Endothelial cell of umbilical vein (primary cell): ENCODE measurements around the gene RPL7L1. TPM values are rescaled to one million over a fixed set of nuclear protein-coding genes. Genes with fewer than 3 reads are reported as not detected.

Source experiments
- BruUV-seq: library from RNA; stranded (reverse); fragments of 400-500 nt; replicated peaks from 2 replicates; lab custom pipeline; 2021; lab: Mats Ljungman, UMichigan
- CTCF ChIA-PET: fragments of 300-600, 350-600 bp; sonication (Branson Sonifier 250); formaldehyde crosslinking; loops from one replicate; lab custom pipeline; 2021; ENCODE audit warnings: antibody characterized with exemption, inconsistent platforms; lab: Charles Lee
- POLR2A ChIA-PET: fragments of 300-600, 350-600 bp; sonication (Branson Sonifier 250); formaldehyde crosslinking; loops from one replicate; lab custom pipeline; 2021; ENCODE audit warnings: antibody characterized with exemption, inconsistent platforms; lab: Charles Lee
- DNase-seq: peaks from one replicate; pipeline ENCODE4 v3.0.0-alpha.2; 2011; ENCODE audit warnings: low read depth, low spot score
- FAIRE-seq: peaks from 2 replicates; lab custom pipeline; 2011; peaks lifted over from hg19 to GRCh38; lab: Jason Lieb, UNC
- H2AFZ ChIP-seq: 2 replicates; pipeline ENCODE4 v1.6.0; 2012; ENCODE audit warnings: low read depth, low read length, control low read depth, inconsistent platforms
- H3K27ac ChIP-seq: 2 replicates; pipeline ENCODE4 v1.5.1; 2011; ENCODE audit warnings: low read depth, mild to moderate bottlenecking, control low read depth, low read length, moderate library complexity; ENCODE audit not compliant: insufficient read depth
- H3K27me3 ChIP-seq, 2 experiments: 2 replicates each; pipeline versions ENCODE4 v1.6.0 to v1.6.1; 2011; ENCODE audit warnings: low read length in 2 of 2, mixed read lengths in 1 of 2; ENCODE audit not compliant: control insufficient read depth in 2 of 2, insufficient read depth in 2 of 2
- H3K36me3 ChIP-seq, 2 experiments: 2 replicates in 1 of 2; 3 replicates in 1 of 2; pipeline ENCODE4 v1.5.1; 2011; ENCODE audit warnings: low read length in 2 of 2, mild to moderate bottlenecking in 1 of 2, moderate library complexity in 1 of 2; ENCODE audit not compliant: control insufficient read depth in 2 of 2, insufficient read depth in 2 of 2; ENCODE audit errors: extremely low read depth in 1 of 2
- H3K4me1 ChIP-seq: 3 replicates; pipeline ENCODE4 v1.5.1; 2011; ENCODE audit warnings: mild to moderate bottlenecking, low read length; ENCODE audit not compliant: control insufficient read depth, insufficient read depth; ENCODE audit errors: extremely low read depth
- H3K4me2 ChIP-seq: 2 replicates; pipeline ENCODE4 v1.6.1; 2011; ENCODE audit warnings: low read length, control low read depth, mixed read lengths; ENCODE audit not compliant: insufficient read depth
- H3K4me3 ChIP-seq, 3 experiments: fragments of 200-600 bp in 1 of 3; sonication (generic), shearing (Covaris generic) in 1 of 3; replicated peaks in 1 of 3; 2 replicates each; pipeline ENCODE4 v1.5.1; 2011 to 2016; ENCODE audit warnings: control low read depth in 3 of 3, low read length in 3 of 3, mild to moderate bottlenecking in 2 of 3, inconsistent platforms in 1 of 3, low read depth in 1 of 3, moderate library complexity in 1 of 3; ENCODE audit not compliant: insufficient read depth in 1 of 3
- H3K79me2 ChIP-seq: 2 replicates; pipeline ENCODE4 v1.6.0; 2012; ENCODE audit warnings: low read length, inconsistent platforms; ENCODE audit not compliant: control insufficient read depth, insufficient read depth
- H3K9ac ChIP-seq: replicated peaks from 2 replicates; pipeline ENCODE3; 2011; ENCODE audit warnings: low read length, control low read depth; ENCODE audit not compliant: insufficient read depth; ENCODE audit errors: extremely low read depth
- H3K9me1 ChIP-seq: replicated peaks from 3 replicates; pipeline ENCODE4 v1.6.0; 2011; ENCODE audit warnings: mild to moderate bottlenecking, low read length; ENCODE audit not compliant: control insufficient read depth, insufficient read depth; ENCODE audit errors: extremely low read depth
- H3K9me3 ChIP-seq: replicated peaks from 2 replicates; pipeline ENCODE4 v1.5.1; 2012; ENCODE audit warnings: low read length, inconsistent platforms; ENCODE audit not compliant: control insufficient read depth, insufficient read depth
- H4K20me1 ChIP-seq: replicated peaks from 2 replicates; pipeline ENCODE3; 2011; ENCODE audit warnings: mild to moderate bottlenecking, low read length; ENCODE audit not compliant: control insufficient read depth, insufficient read depth; ENCODE audit errors: extremely low read depth
- EZH2 ChIP-seq: IDR thresholded peaks from 2 replicates; pipeline ENCODE4 v1.6.1; 2012; ENCODE audit warnings: borderline replicate concordance, low read depth, mild to moderate bottlenecking, moderate library complexity, low read length, inconsistent platforms; ENCODE audit not compliant: severe bottlenecking
- FOS ChIP-seq: IDR thresholded peaks from 2 replicates; pipeline ENCODE4 v1.6.1; 2011; ENCODE audit warnings: mild to moderate bottlenecking, low read length, moderate library complexity, borderline replicate concordance; ENCODE audit not compliant: insufficient read depth
- GATA2 ChIP-seq: IDR thresholded peaks from 2 replicates; pipeline ENCODE4 v1.7.0; 2011; ENCODE audit warnings: low read depth, mild to moderate bottlenecking, moderate library complexity, mixed read lengths, low read length; ENCODE audit not compliant: insufficient read length, insufficient read depth
- JUN ChIP-seq: IDR thresholded peaks from 2 replicates; pipeline ENCODE4 v1.6.1; 2011; ENCODE audit warnings: borderline replicate concordance, low read depth; ENCODE audit not compliant: insufficient read length, insufficient read depth
- MYC ChIP-seq: IDR thresholded peaks from one replicate; pipeline ENCODE4 v1.6.1; 2011; ENCODE audit warnings: mild to moderate bottlenecking, low read depth, low read length
- POLR2A ChIP-seq: IDR thresholded peaks from 2 replicates; pipeline ENCODE4 v1.6.1; 2012; ENCODE audit warnings: low read depth, mild to moderate bottlenecking, control low read depth, low read length
- POLR2AphosphoS5 ChIP-seq: IDR thresholded peaks from 2 replicates; pipeline ENCODE4 v1.6.1; 2012; ENCODE audit warnings: low read depth, mild to moderate bottlenecking, control low read depth, low read length, moderate library complexity; ENCODE audit not compliant: insufficient read depth
- dilution Hi-C: fragments of 300-500 bp; cut with MboI; formaldehyde crosslinking; loops from one replicate; pipeline ENCODE4 v1.15.0; 2019; ENCODE audit warnings: low sequenced_read_pairs; ENCODE audit not compliant: extremely low pct_ligation_motif_present
- intact Hi-C: fragments of 100-400 bp; cut with micrococcal nuclease; formaldehyde crosslinking; loops from one replicate; pipeline ENCODE4 v1.10.0; 2022
- polyA plus RNA-seq, 4 experiments: library from polyadenylated mRNA; depleted of rRNA in 3 of 4; stranded (reverse) in 3 of 4; unstranded in 1 of 4; fragments of >200 nt; gene quantifications; 2 replicates each; pipeline versions ENCODE4 v1.2.1 to v1.2.3, GENCODE V29; 2011 to 2012; ENCODE audit warnings: missing spikeins in 1 of 4
- total RNA-seq: library from RNA; stranded (reverse); gene quantifications from 2 replicates; pipeline ENCODE4 v1.2.3, GENCODE V29; 2021
- TF ChIP-seq, protein P1 (sequence below): IDR thresholded peaks from 2 replicates; pipeline ENCODE4 v1.6.1; 2011; ENCODE audit not compliant: insufficient read depth, insufficient read length
- TF ChIP-seq, protein P2 (sequence below), 2 donors: IDR thresholded peaks; 1 replicate in 1 of 2; 2 replicates in 1 of 2; pipeline ENCODE4 v1.5.1; 2011; ENCODE audit warnings: low read length in 2 of 2, mild to moderate bottlenecking in 2 of 2, moderate library complexity in 2 of 2, control low read depth in 1 of 2, inconsistent platforms in 1 of 2, low read depth in 1 of 2; ENCODE audit not compliant: insufficient read depth in 1 of 2; ENCODE audit errors: extremely low read depth in 1 of 2

The RPL7L1 gene
- total and polyA plus RNA-seq, 2 donors (not counting 3 experiments of a cell fraction or from before 2014, with no cell fraction given) = 36.9 to 103 TPM

DNA sequence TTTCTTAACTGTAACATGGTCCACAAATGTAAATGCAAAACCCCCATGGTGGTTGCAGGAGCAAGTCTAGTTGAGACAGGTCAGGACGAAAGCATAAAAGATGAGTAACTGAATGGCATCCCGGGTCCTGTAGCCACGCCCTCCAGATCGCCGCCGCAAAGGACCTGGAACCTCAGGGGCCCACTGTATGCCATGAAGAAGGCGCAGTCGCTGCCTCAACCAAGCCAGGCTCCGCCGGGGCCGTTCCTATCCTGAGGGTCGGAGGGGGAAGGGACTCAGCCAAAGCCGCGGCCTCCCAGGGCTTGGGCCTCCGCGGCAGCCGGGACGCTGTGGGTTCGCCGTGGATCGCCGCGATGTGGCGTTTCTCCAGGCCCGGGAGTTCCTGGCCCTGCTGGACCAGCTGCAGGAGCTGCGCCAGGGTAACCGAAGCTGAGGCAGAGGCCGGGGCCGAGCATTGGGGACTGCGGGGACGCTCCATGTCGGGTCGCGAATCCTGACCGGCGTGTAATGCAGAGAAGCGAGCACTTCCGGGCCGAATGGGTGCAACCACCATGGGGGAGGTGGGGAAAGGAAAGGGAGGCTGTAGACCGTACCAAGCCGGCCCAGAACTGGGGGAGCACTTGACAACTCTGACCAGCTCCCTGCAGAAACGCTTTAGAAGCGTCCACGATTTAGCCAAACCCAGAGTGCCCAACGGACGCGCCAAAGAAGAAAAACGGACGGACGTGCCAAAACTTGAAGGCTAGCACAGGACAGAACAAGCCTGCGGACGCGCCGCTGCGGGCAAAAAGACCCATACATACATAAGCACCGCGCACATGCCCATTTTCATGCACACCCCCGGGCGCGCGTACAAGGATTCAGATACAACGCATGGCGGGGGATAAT lies 11.1 kb downstream of the RPL7L1 start:
- intact Hi-C loops (loop anchor here (1.0 to 5.0 kb wide), 3 partner anchors 9 to 143 kb away; partner anchors contain the start of genes RPL7L1 and TBCC), dilution Hi-C loops (no loop called here)
- Histone ChIP-seq H3K4me1 (peaks cover 4% of the 10 kb centered on the region), H4K20me1 (no peaks in the 10 kb centered on the region), H3K4me2 (peak overlapping the region; percentile 22), H3K27me3 (no peaks in the 10 kb centered on the region), H3K9me3 (no peaks in the 10 kb centered on the region), H3K79me2 (no peaks in the 10 kb centered on the region), H3K9ac (peak overlapping the region; percentile 78), H3K9me1 (no peaks in the 10 kb centered on the region), H3K4me3 (peak overlapping the region; percentile 26 to 68 (median 62)), H2AFZ (peak overlapping the region; percentile 77), H3K36me3 (peaks cover 2 to 5% of the 10 kb centered on the region in 2 experiments), H3K27ac (peak overlapping the region; percentile 44)
- CTCF ChIA-PET = interaction anchor here (0.7 kb wide), 1 partner anchor 228 kb away, joined by 5 read pairs; no protein-coding TSS in a partner anchor
- TF ChIP-seq GATA2 (no peak), FOS (no peak), EZH2 (no peak), JUN (no peak), POLR2A (peak; percentile 95), POLR2AphosphoS5 (peak; percentile 95), MYC (peak; percentile 35)
- TF ChIP-seq, protein P1, sequence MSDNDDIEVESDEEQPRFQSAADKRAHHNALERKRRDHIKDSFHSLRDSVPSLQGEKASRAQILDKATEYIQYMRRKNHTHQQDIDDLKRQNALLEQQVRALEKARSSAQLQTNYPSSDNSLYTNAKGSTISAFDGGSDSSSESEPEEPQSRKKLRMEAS = no peak
- TF ChIP-seq, protein P2, sequence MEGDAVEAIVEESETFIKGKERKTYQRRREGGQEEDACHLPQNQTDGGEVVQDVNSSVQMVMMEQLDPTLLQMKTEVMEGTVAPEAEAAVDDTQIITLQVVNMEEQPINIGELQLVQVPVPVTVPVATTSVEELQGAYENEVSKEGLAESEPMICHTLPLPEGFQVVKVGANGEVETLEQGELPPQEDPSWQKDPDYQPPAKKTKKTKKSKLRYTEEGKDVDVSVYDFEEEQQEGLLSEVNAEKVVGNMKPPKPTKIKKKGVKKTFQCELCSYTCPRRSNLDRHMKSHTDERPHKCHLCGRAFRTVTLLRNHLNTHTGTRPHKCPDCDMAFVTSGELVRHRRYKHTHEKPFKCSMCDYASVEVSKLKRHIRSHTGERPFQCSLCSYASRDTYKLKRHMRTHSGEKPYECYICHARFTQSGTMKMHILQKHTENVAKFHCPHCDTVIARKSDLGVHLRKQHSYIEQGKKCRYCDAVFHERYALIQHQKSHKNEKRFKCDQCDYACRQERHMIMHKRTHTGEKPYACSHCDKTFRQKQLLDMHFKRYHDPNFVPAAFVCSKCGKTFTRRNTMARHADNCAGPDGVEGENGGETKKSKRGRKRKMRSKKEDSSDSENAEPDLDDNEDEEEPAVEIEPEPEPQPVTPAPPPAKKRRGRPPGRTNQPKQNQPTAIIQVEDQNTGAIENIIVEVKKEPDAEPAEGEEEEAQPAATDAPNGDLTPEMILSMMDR (IDR thresholded peaks at IDR 0.05; ENCODE audit: extremely low read depth in 1 of 2, insufficient read depth in 1 of 2, low read depth in 1 of 2, low read length in 2 of 2) = no peak
- POLR2A ChIA-PET = interaction anchor here (1.2 kb wide), 2 partner anchors 8 to 11 kb away, joined by 5 read pairs; partner anchors contain the start of gene RPL7L1
- BruUV-seq = TSS peak; percentile 94
- DNase-seq (peak; percentile 95), FAIRE-seq (peak; percentile 77)
